Hepatocyte (in vitro differentiated cells): ENCODE data around the gene APC.

Source experiments
- EZH2phosphoT487 ChIP-seq: fragments of 200-600 bp; sonication (generic); IDR thresholded peaks from one replicate; pipeline ENCODE4 v1.6.1; 2018; ENCODE audit warnings: antibody characterized with exemption, mild to moderate bottlenecking, low read depth, moderate library complexity; ENCODE audit not compliant: unreplicated experiment, severe bottlenecking
- TF ChIP-seq, protein P1 (sequence below): fragments of 200-600 bp; sonication (generic); IDR thresholded peaks from 2 replicates; pipeline ENCODE4 v1.5.1; 2016; ENCODE audit warnings: antibody characterized with exemption, mild to moderate bottlenecking; ENCODE audit not compliant: poor library complexity

DNA sequence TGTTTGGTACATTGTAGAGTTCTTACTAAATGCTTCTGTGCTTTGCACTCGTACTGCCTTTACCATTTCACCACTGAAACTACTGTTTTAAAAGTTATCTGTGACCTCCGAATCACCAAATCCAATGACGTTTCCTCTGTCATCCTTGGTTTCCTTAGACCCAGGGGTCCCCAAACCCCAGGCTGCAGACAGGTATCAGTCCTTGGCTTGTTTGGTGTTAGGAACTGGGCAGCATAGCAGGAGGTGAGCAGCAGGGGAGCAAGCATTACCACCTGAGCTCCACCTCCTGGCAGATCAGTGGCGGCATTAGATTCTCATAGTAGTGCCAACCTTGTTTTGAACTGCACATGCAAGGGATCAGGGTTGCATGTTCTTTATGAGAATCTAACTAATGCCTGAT lies 26.8 kb upstream of the APC start:
- TF ChIP-seq, protein P1, sequence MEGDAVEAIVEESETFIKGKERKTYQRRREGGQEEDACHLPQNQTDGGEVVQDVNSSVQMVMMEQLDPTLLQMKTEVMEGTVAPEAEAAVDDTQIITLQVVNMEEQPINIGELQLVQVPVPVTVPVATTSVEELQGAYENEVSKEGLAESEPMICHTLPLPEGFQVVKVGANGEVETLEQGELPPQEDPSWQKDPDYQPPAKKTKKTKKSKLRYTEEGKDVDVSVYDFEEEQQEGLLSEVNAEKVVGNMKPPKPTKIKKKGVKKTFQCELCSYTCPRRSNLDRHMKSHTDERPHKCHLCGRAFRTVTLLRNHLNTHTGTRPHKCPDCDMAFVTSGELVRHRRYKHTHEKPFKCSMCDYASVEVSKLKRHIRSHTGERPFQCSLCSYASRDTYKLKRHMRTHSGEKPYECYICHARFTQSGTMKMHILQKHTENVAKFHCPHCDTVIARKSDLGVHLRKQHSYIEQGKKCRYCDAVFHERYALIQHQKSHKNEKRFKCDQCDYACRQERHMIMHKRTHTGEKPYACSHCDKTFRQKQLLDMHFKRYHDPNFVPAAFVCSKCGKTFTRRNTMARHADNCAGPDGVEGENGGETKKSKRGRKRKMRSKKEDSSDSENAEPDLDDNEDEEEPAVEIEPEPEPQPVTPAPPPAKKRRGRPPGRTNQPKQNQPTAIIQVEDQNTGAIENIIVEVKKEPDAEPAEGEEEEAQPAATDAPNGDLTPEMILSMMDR = no peak
- TF ChIP-seq EZH2phosphoT487 = no peak
